Measurements from ENCODE around the gene ADAMTS1. TPM values are rescaled to one million over a fixed set of nuclear protein-coding genes. Genes with fewer than 3 reads are reported as not detected.

The ADAMTS1 gene
- total RNA-seq, 2 experiments from 2014 or later, result not detected

- POLR2A ChIA-PET, result no interaction called here
- Histone ChIP-seq H3K4me3 (ENCODE audit: low read depth, low read length, poor library complexity, severe bottlenecking) (no peak overlapping the region), H3K4me1 (ENCODE audit: insufficient read depth, low read length, poor library complexity, severe bottlenecking) (no peaks in the 10 kb centered on the region), H3K79me2 (ENCODE audit: insufficient read depth, low read depth, low read length) (no peaks in the 10 kb centered on the region), H3K36me3 (ENCODE audit: insufficient read depth, low read length) (no peaks in the 10 kb centered on the region), H4K20me1 (ENCODE audit: insufficient read depth, low read length) (no peaks in the 10 kb centered on the region), H2AFZ (ENCODE audit: low read length) (no peak overlapping the region), H3K4me2 (ENCODE audit: low read length) (no peak overlapping the region), H3K9me3 (ENCODE audit: low read length) (no peaks in the 10 kb centered on the region), H3K27ac (ENCODE audit: low read depth, low read length, poor library complexity, severe bottlenecking) (no peak overlapping the region), H3K9me2 (ENCODE audit: insufficient read depth, low read length) (no peaks in the 10 kb centered on the region)
- no TSS peak for BruUV-seq (replicated peaks)
- intact Hi-C loops (cut with micrococcal nuclease; ENCODE audit: unreplicated experiment), result no loop called here
- CTCF ChIA-PET (ENCODE audit: unreplicated experiment), result no interaction called here
- DNase-seq (ENCODE audit: low spot score), result no peak
- TF ChIP-seq CTCF (conservative IDR thresholded peaks at IDR 0.05; ENCODE audit: low read length), result no peak
Observed at GRCh38 chr21:26797878-26798456, 47.2 kb downstream of the ADAMTS1 start.

- DNase-seq (ENCODE audit: low spot score), result no peak
- Histone ChIP-seq H3K27ac (ENCODE audit: low read depth, low read length, poor library complexity, severe bottlenecking) (no peak overlapping the region), H3K4me1 (ENCODE audit: insufficient read depth, low read length, poor library complexity, severe bottlenecking) (no peaks in the 10 kb centered on the region), H4K20me1 (ENCODE audit: insufficient read depth, low read length) (no peaks in the 10 kb centered on the region), H3K36me3 (ENCODE audit: insufficient read depth, low read length) (no peaks in the 10 kb centered on the region), H3K4me3 (ENCODE audit: low read depth, low read length, poor library complexity, severe bottlenecking) (no peak overlapping the region), H3K79me2 (ENCODE audit: insufficient read depth, low read depth, low read length) (no peaks in the 10 kb centered on the region), H2AFZ (ENCODE audit: low read length) (no peak overlapping the region), H3K9me3 (ENCODE audit: low read length) (no peaks in the 10 kb centered on the region), H3K9me2 (ENCODE audit: insufficient read depth, low read length) (no peaks in the 10 kb centered on the region), H3K4me2 (ENCODE audit: low read length) (no peak overlapping the region)
- CTCF ChIA-PET (ENCODE audit: unreplicated experiment), result no interaction called here
- POLR2A ChIA-PET, result no interaction called here
- intact Hi-C loops (cut with micrococcal nuclease; ENCODE audit: unreplicated experiment), result no loop called here
- TF ChIP-seq EZH2phosphoT487 (IDR thresholded peaks at IDR 0.05; ENCODE audit: borderline replicate concordance, low read depth, low read length), result no peak
- TF ChIP-seq CTCF (conservative IDR thresholded peaks at IDR 0.05; ENCODE audit: low read length), result no peak
- no TSS peak for BruUV-seq (replicated peaks)
Observed at GRCh38 chr21:26795866-26796329, 49.3 kb downstream of the ADAMTS1 start.

- H3K9me3 ChIP-seq (ENCODE audit: low read length), result no peaks in the 10 kb centered on the region
- intact Hi-C loops (cut with micrococcal nuclease; ENCODE audit: unreplicated experiment), result no loop called here
- no peak overlapping the region for H3K4me3 ChIP-seq (ENCODE audit: low read depth, low read length, poor library complexity, severe bottlenecking)
- no peaks in the 10 kb centered on the region for H4K20me1 ChIP-seq (ENCODE audit: insufficient read depth, low read length)
- ChIA-PET POLR2A (interaction anchor here (0.6 kb wide), 1 partner anchor 12 kb away, joined by 3 read pairs; no protein-coding TSS in a partner anchor), CTCF (ENCODE audit: unreplicated experiment) (no interaction called here)
- H3K9me2 ChIP-seq (ENCODE audit: insufficient read depth, low read length), result no peaks in the 10 kb centered on the region
- H3K4me2 ChIP-seq (ENCODE audit: low read length), result no peak overlapping the region
- H3K79me2 ChIP-seq (ENCODE audit: insufficient read depth, low read depth, low read length), result no peaks in the 10 kb centered on the region
- H2AFZ ChIP-seq (ENCODE audit: low read length), result no peak overlapping the region
- no peak for DNase-seq (ENCODE audit: low spot score)
- H3K27ac ChIP-seq (ENCODE audit: low read depth, low read length, poor library complexity, severe bottlenecking), result no peak overlapping the region
- no peaks in the 10 kb centered on the region for H3K36me3 ChIP-seq (ENCODE audit: insufficient read depth, low read length)
- no peak for TF ChIP-seq CTCF (conservative IDR thresholded peaks at IDR 0.05; ENCODE audit: low read length)
- TF ChIP-seq EZH2phosphoT487 (IDR thresholded peaks at IDR 0.05; ENCODE audit: borderline replicate concordance, low read depth, low read length), result no peak
- H3K4me1 ChIP-seq (ENCODE audit: insufficient read depth, low read length, poor library complexity, severe bottlenecking), result no peaks in the 10 kb centered on the region
- BruUV-seq (replicated peaks), result no TSS peak
Observed at GRCh38 chr21:26795412-26795805, 49.8 kb downstream of the ADAMTS1 start.
